ENCODE results near the gene RAPSN.

DNA sequence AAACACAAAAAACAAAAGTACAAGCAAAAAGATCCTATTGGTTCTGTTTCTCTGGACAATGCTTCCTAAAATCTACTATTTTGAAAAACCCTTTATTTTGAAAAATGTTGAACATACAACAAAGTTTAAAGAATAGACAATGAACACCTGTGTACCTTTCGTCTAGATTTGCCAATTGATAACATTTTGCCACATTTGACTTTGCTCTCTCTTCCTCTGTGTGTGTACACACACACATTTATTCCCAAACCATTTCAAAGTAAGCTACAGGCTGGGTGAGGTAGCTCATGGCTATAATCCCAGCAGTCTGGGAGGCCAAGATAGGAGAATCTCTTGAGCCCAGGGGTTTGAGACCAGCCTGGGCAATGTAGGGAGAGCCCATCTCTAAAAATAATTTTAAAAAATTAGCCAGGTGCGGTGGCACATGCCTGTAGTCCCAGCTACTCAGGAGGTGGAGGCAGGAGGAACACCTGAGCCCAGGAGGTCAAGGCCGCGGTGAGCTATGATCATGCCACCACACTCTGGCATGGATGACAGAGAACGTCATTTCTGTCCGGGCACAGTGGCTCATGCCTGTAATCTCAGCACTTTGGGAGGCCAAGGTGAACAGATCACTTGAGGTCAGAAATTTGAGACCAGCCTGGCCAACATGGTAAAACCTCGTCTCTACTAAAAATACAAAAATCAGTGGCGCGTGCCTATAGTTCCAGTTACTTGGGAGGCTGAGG is 17.4 kb downstream of the RAPSN start:
- TF ChIP-seq POLR2A (IDR thresholded peaks at IDR 0.05; ENCODE audit: low read depth, low read length) (no peak), POLR2AphosphoS5 (IDR thresholded peaks at IDR 0.05; ENCODE audit: low read depth, low read length) (no peak), SPI1 (IDR thresholded peaks at IDR 0.05; ENCODE audit: low read depth, low read length) (no peak)

All from GM12891 (cell line).